HG02884 (cell line): Measurements from ENCODE around the gene S100PBP.

ENCODE experiments used
- ATAC-seq: cut with Tn5 transposase; IDR thresholded peaks from one replicate; pipeline ENCODE4 v1.9.1; 2021; ENCODE audit warnings: mild to moderate bottlenecking, moderate library complexity; ENCODE audit not compliant: unreplicated experiment

The S100PBP gene

GRCh38 chr1:32818804-32819541, 1.5 kb downstream of the S100PBP start:
- no peak for ATAC-seq

- ATAC-seq: no peak
These were observed 7.7 kb downstream of the S100PBP start for GRCh38 chr1:32825181-32825580.

- ATAC-seq: no peak
These were observed 10.9 kb downstream of the S100PBP start for GRCh38 chr1:32828341-32828740.

GRCh38 chr1:32830092-32830852, 12.8 kb downstream of the S100PBP start:
- no peak for ATAC-seq

GRCh38 chr1:32831878-32832277, 14.4 kb downstream of the S100PBP start:
- ATAC-seq: no peak

- no peak for ATAC-seq
These were observed 31.1 kb downstream of the S100PBP start for GRCh38 chr1:32848354-32849063.

- ATAC-seq: no peak
These were observed 38.6 kb downstream of the S100PBP start for GRCh38 chr1:32855861-32856617.

- no peak for ATAC-seq
These were observed 40.7 kb downstream of the S100PBP start for GRCh38 chr1:32858136-32858535.

GRCh38 chr1:32858791-32859190, 41.3 kb downstream of the S100PBP start:
- no peak for ATAC-seq

GRCh38 chr1:32859915-32860314, 42.5 kb downstream of the S100PBP start:
- no peak for ATAC-seq

- ATAC-seq: no peak
These were observed 43.1 kb downstream of the S100PBP start for GRCh38 chr1:32860566-32860965.

GRCh38 chr1:32861904-32862695, 44.6 kb downstream of the S100PBP start:
- ATAC-seq: no peak

- no peak for ATAC-seq
These were observed 45.9 kb downstream of the S100PBP start for GRCh38 chr1:32863218-32863880.

- no peak for ATAC-seq
These were observed 46.4 kb downstream of the S100PBP start for GRCh38 chr1:32863881-32864245.

- no peak for ATAC-seq
These were observed 47.0 kb downstream of the S100PBP start for GRCh38 chr1:32864375-32865019.

- no peak for ATAC-seq
These were observed 48.4 kb downstream of the S100PBP start for GRCh38 chr1:32865639-32866405.

GRCh38 chr1:32867151-32867550, 49.7 kb downstream of the S100PBP start:
- no peak for ATAC-seq

GRCh38 chr1:32867671-32868070, 50.2 kb downstream of the S100PBP start:
- no peak for ATAC-seq
